Nephron progenitor cell (in vitro differentiated cells): ENCODE results near the gene GAK.

Experiments
- DNase-seq: peaks from one replicate; pipeline ENCODE4 v3.0.0; 2021
- H3K27ac Mint-ChIP-seq: 2 replicates; pipeline ENCODE4 v1.8.0; 2021; ENCODE audit warnings: mild to moderate bottlenecking, moderate library complexity, mixed read lengths
- H3K27me3 Mint-ChIP-seq: 2 replicates; pipeline ENCODE4 v1.8.0; 2021; ENCODE audit warnings: mild to moderate bottlenecking, low read depth, mixed read lengths; ENCODE audit not compliant: poor library complexity
- H3K36me3 Mint-ChIP-seq: 2 replicates; pipeline ENCODE4 v1.8.0; 2021; ENCODE audit warnings: low read depth, mixed read lengths
- H3K4me1 Mint-ChIP-seq: 2 replicates; pipeline ENCODE4 v1.8.0; 2021; ENCODE audit warnings: mixed read lengths
- H3K4me3 Mint-ChIP-seq: 2 replicates; pipeline ENCODE4 v1.8.0; 2021; ENCODE audit warnings: mild to moderate bottlenecking, moderate library complexity, mixed read lengths
- H3K9me3 Mint-ChIP-seq: 2 replicates; pipeline ENCODE4 v1.8.0; 2021; ENCODE audit warnings: mild to moderate bottlenecking, moderate library complexity, mixed read lengths
- TF ChIP-seq, protein P1 (sequence below): fragments of 200-600 bp; sonication (generic); IDR thresholded peaks from 2 replicates; pipeline ENCODE4 v1.5.0; 2021; ENCODE audit warnings: antibody characterized with exemption

GAK gene

DNA sequence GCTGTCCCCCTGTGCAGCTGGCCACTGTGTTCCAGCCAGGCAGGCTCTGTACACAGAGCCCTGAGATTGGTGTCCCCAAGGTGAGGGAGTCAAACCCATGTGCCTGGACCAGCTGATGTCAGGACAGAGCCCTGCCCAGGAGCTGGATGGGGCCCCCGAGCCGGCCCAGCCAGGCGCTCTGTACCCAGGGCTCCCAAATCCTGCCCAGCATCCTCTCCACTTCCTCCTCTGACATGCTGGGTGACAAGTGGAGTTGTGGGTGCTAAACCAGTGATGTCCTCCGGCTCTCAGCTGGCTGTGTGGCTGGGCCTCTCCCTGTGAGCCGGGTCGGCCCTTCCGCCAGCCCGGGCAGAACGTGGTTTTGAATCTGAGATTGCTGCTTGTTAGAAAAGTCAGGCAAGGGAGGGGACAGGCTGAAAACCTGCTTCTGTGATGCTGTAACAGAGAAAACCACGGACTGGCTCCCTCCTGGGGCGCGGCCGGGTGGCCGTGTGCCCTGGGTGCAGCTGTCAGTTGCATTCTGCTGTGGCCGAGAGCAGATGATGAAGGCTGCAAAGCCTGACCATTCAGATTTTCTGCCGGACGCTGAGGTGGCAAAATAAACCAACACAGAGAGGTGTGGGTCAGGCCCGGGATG is 98.3 kb downstream of the GAK start:
- H3K4me1 Mint-ChIP-seq = no peaks in the 10 kb centered on the region
- H3K36me3 Mint-ChIP-seq = no peaks in the 10 kb centered on the region
- H3K9me3 Mint-ChIP-seq = peaks cover 12% of the 10 kb centered on the region
- TF ChIP-seq, protein P1, sequence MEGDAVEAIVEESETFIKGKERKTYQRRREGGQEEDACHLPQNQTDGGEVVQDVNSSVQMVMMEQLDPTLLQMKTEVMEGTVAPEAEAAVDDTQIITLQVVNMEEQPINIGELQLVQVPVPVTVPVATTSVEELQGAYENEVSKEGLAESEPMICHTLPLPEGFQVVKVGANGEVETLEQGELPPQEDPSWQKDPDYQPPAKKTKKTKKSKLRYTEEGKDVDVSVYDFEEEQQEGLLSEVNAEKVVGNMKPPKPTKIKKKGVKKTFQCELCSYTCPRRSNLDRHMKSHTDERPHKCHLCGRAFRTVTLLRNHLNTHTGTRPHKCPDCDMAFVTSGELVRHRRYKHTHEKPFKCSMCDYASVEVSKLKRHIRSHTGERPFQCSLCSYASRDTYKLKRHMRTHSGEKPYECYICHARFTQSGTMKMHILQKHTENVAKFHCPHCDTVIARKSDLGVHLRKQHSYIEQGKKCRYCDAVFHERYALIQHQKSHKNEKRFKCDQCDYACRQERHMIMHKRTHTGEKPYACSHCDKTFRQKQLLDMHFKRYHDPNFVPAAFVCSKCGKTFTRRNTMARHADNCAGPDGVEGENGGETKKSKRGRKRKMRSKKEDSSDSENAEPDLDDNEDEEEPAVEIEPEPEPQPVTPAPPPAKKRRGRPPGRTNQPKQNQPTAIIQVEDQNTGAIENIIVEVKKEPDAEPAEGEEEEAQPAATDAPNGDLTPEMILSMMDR = no peak
- H3K27me3 Mint-ChIP-seq = peaks cover 9% of the 10 kb centered on the region
- no peak for DNase-seq
- H3K4me3 Mint-ChIP-seq = no peak overlapping the region
- no peak overlapping the region for H3K27ac Mint-ChIP-seq

DNA sequence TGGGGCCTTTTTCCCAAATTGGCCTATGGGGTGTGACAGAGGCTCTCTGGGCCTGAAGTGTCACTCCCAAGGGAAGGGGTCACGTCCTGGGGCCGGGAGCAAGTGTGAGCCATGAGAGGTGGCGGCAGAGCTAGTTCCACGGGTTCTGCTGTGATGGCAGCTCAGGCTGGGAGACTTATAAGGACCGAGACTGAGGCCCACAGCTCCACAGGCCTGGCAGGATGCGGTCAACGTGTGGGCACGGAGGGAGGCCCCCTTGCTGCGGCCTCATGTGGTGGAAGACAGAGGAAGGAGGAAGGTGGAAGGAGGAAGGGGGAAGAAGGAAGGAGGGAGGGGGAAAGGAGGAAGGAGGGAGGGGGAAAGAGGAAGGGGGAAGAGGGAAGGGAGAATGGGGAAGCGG is 99.0 kb downstream of the GAK start:
- TF ChIP-seq, protein P1 = no peak
- peaks cover 9% of the 10 kb centered on the region for H3K9me3 Mint-ChIP-seq
- DNase-seq = no peak

DNA sequence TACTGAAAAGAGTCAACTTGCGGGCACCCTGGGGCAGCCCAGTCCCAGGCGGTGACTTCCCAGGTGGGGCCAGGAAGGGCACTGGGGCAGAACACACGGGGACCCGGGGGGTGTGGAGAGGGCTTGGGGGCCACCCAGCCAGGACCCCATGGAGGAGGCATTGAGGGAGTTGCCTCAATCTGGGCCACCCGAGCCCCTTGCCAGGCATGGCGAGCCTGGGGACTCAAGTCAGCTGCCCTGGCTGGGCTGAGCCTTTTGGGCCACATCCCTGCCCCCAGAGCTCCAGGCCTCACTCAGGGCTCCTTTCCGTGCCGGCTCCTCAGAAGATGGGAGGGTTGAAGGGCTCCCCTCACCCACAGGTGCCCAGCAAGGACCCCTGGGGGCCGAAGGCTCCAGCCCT is 99.6 kb downstream of the GAK start:
- no peak overlapping the region for H3K4me3 Mint-ChIP-seq
- TF ChIP-seq, protein P1 = no peak
- H3K9me3 Mint-ChIP-seq = peaks cover 3% of the 10 kb centered on the region
- H3K4me1 Mint-ChIP-seq = peaks cover 7% of the 10 kb centered on the region
- DNase-seq = no peak
- H3K36me3 Mint-ChIP-seq = no peaks in the 10 kb centered on the region
- peaks cover 21% of the 10 kb centered on the region for H3K27me3 Mint-ChIP-seq
- H3K27ac Mint-ChIP-seq = no peak overlapping the region

More for the DNA sequence above, 99.0 kb downstream of the GAK start:
- Mint-ChIP-seq H3K4me3 (no peak overlapping the region), H3K27me3 (peaks cover 15% of the 10 kb centered on the region), H3K4me1 (peaks cover 3% of the 10 kb centered on the region), H3K27ac (no peak overlapping the region), H3K36me3 (no peaks in the 10 kb centered on the region)

DNA sequence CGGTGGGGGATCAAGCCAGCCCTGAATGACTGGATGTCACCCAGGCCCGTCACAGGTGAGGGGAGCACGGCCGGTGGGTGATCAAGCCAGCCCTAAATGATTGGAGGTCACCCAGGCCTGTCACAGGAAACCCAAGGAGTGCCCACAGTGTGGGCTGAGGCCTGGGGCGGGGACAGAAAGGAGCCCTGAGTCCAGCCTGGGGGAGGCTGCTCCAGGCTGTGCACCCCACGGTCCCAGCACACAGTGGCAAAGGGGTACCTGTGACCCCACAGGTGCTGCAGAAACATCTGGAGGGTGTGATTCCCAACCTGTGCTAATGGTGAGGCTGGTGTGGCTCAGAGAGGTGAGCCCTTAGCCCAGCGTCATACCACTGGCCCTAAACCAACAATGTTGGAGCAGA is 100.0 kb downstream of the GAK start:
- TF ChIP-seq, protein P1 = no peak
- Mint-ChIP-seq H3K9me3 (no peaks in the 10 kb centered on the region), H3K27me3 (peaks cover 25% of the 10 kb centered on the region), H3K4me1 (peaks cover 7% of the 10 kb centered on the region), H3K27ac (no peak overlapping the region), H3K4me3 (no peak overlapping the region), H3K36me3 (no peaks in the 10 kb centered on the region)
- DNase-seq = no peak

GRCh38 chr4:831483-831805 is 100.7 kb downstream of the GAK start:
- no peaks in the 10 kb centered on the region for H3K36me3 Mint-ChIP-seq
- no peaks in the 10 kb centered on the region for H3K9me3 Mint-ChIP-seq
- peaks cover 25% of the 10 kb centered on the region for H3K27me3 Mint-ChIP-seq
- TF ChIP-seq, protein P1 = no peak
- H3K27ac Mint-ChIP-seq = no peak overlapping the region
- peaks cover 7% of the 10 kb centered on the region for H3K4me1 Mint-ChIP-seq
- H3K4me3 Mint-ChIP-seq = no peak overlapping the region
- DNase-seq = no peak
